Peyer's patch (tissue), 4 donors: ENCODE data around the gene HPSE2.

Experiments
- CTCF ChIP-seq, 6 experiments: fragments of 450-650 bp in 4 of 6; fragments of 200-600 bp in 2 of 6; sonication (generic) in 1 of 6; IDR thresholded peaks; one replicate each; pipeline ENCODE4 v1.5.1; 2017 to 2019; ENCODE audit warnings: antibody characterized with exemption in 6 of 6, mild to moderate bottlenecking in 3 of 6, moderate library complexity in 1 of 6
- POLR2A ChIP-seq, 2 donors: fragments of 450-650 bp; IDR thresholded peaks; one replicate each; pipeline ENCODE4 v1.5.1; 2017; ENCODE audit warnings: antibody characterized with exemption in 2 of 2, mild to moderate bottlenecking in 2 of 2, moderate library complexity in 2 of 2

DNA sequence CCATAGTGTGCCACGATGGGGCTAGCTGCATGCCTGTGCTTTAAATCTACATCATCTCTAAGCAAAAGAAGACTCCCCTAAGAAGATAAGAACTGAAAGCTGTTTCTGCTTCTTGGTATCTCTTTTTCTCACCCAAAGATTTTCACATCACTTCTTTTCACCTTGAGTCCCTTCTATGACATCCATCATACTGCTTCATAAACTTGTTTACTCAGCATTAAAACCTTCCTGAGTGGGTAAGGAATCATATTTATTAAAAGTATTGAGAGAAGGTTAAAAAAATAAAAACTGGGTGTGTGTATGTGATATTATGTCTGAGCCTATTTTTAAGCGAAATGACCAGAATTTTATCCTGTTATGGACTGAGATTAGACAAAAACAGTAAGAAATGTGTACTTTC, 150.3 kb downstream of the HPSE2 start:
- TF ChIP-seq CTCF (IDR thresholded peaks at IDR 0.05) (no peak), POLR2A (IDR thresholded peaks at IDR 0.05) (no peak)
